NCI-H69 (cell line): ENCODE measurements around the gene ACBD6.

Source experiments
- DNase-seq: peaks from one replicate; lab custom pipeline; 2025; lab: John Stamatoyannopoulos, UW

ACBD6 gene

GRCh38 chr1:180524915-180525714 lies 22.7 kb upstream of the ACBD6 start:
- no peak for DNase-seq

GRCh38 chr1:180524160-180524914 lies 22.0 kb upstream of the ACBD6 start:
- DNase-seq: no peak

GRCh38 chr1:180522213-180522515 lies 19.8 kb upstream of the ACBD6 start:
- no peak for DNase-seq

- DNase-seq: no peak
Observed at GRCh38 chr1:180521474-180522212, 19.3 kb upstream of the ACBD6 start.

GRCh38 chr1:180519846-180520245 lies 17.5 kb upstream of the ACBD6 start:
- no peak for DNase-seq

- DNase-seq: peak; percentile 89
Observed at GRCh38 chr1:180515857-180516388, 13.5 kb upstream of the ACBD6 start.

- DNase-seq: no peak
Observed at GRCh38 chr1:180515364-180515763, 13.0 kb upstream of the ACBD6 start.

- DNase-seq: no peak
Observed at GRCh38 chr1:180513531-180513930, 11.2 kb upstream of the ACBD6 start.

- DNase-seq: no peak
Observed at GRCh38 chr1:180510882-180511281, 8.5 kb upstream of the ACBD6 start.

- DNase-seq: no peak
Observed at GRCh38 chr1:180508725-180509097, 6.3 kb upstream of the ACBD6 start.

GRCh38 chr1:180507795-180508724 lies 5.7 kb upstream of the ACBD6 start:
- peak; percentile 47 for DNase-seq

- no peak for DNase-seq
Observed at GRCh38 chr1:180505732-180506335, 3.5 kb upstream of the ACBD6 start.

- no peak for DNase-seq
Observed at GRCh38 chr1:180504186-180504585, 1.8 kb upstream of the ACBD6 start.

GRCh38 chr1:180503280-180503862 lies 994 bp upstream of the ACBD6 start:
- DNase-seq: peak; percentile 41

GRCh38 chr1:180501865-180502360 lies 464 bp downstream of the ACBD6 start:
- peak; percentile 91 for DNase-seq

- DNase-seq: no peak
Observed at GRCh38 chr1:180500689-180501088, 1.7 kb downstream of the ACBD6 start.

GRCh38 chr1:180498594-180498993 lies 3.8 kb downstream of the ACBD6 start:
- no peak for DNase-seq

- DNase-seq: no peak
Observed at GRCh38 chr1:180497826-180498225, 4.6 kb downstream of the ACBD6 start.

- no peak for DNase-seq
Observed at GRCh38 chr1:180494370-180494769, 8.0 kb downstream of the ACBD6 start.

GRCh38 chr1:180489976-180490375 lies 12.4 kb downstream of the ACBD6 start:
- no peak for DNase-seq

GRCh38 chr1:180489313-180489712 lies 13.1 kb downstream of the ACBD6 start:
- DNase-seq: no peak
